GDM1 (cell line): ENCODE results near the gene SEMA3E.

Experiments
- DNase-seq: peaks from one replicate; lab custom pipeline; 2025; lab: John Stamatoyannopoulos, UW

The SEMA3E gene

DNA sequence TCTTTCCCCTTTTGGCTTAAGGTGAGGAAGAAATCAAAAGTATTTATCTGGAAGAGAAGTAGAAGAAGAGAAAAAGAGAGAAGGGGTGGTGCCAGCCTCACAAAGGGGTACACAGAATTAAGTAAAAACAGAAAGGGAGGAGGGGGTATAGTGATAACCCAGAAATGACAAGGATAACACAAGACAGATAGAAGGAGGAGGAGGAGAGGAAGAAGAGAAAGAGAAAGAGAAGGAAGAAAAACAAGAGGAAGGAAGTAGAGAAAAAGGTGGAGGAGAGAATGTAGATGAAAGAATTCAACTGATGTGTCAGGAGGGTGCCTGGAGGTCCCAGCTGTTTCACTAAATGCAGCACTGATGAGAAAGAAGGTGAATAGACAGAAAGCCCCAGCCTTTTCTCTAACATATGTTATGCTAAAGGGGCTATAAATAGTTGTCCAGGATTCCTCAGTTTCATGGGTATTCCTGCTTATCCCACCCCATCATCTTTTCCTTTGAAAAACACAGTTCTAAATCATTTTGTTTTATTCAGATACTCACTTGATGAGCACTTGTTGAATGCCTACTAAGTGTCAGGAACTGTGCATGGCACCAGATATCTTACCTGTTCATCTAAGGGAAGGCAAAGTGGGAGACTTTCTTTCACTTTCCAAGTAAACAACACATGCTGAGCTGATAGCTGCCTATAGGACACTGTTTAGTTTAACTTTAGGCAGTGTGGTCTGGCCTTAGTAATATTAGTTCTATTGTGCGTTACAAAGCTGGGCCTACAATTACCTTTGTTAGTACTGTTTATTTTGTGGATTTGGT is 8.0 kb downstream of the SEMA3E start:
- DNase-seq: no peak

DNA sequence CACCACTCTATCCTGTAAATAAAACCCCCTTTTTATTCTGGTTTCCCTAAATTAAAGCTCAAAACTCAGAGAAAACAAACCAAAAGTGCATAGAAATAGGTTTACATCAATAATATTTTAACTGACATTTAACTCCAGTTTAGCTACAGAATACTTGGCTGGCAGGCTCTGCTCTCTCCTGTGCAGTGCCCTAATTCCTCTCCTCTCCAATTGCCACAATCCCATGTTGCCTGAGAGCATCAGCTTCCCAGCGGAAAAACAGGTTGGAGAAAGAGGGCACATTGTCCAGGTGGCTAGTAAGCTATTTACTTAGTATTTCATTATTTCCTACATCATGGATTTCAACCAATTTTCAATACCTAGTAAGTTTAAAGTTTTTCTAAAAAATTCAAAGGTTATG is 8.7 kb downstream of the SEMA3E start:
- DNase-seq: no peak

DNA sequence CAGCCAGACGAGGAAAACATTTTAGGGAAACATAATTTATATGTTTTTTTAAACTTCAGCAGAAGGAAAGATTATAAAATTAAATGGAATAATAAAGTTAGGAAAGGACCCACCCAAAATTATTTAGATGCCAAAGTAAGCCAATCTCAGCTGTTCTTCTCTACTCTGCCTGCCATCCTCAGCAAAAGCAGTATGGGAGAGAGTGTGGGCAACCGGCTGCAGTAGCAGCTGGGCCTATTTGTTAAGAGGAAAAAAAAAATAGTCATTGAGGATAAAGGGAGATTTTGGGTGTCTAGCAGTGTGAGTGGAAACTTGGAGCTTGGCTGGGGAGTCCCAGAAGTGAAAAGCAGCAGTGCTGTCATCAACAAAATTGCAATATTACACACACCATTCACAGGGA is 15.4 kb downstream of the SEMA3E start:
- DNase-seq: no peak

DNA sequence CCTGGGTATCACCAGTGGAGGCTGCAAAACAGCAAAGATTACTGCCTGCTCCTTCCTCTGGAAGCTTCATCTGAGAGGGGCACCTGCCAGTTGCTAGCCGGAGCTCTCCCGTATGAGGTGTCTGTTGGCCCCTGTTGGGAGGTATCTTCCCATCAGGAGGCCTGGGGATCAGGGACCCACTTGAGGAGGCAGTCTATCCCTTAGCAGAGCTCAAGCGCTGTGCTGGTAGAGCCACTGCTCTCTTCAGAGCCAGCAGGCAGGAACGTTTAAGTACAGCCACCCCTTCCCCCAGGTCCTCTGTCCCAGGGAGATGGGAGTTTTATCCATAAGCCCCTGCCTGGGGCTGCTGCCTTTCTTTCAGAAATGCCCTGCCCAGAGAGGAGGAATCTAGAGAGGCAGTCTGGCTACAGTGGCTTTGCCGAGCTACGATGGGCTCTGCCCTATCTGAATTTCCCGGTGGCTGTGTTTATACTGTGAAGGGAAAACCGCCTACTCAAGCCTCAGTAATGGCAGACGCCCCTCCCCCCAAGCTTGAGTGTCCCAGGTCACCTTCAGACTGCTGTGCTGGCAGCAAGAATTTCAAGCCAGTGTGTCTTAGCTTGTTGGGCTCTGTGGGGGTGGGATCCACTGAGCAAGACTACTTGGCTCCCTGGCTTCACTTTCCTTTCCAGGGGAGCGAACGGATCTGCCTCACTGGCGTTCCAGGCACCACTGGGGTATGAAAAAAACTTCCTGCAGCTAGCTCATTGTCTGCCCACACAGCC is 19.6 kb downstream of the SEMA3E start:
- DNase-seq: no peak

DNA sequence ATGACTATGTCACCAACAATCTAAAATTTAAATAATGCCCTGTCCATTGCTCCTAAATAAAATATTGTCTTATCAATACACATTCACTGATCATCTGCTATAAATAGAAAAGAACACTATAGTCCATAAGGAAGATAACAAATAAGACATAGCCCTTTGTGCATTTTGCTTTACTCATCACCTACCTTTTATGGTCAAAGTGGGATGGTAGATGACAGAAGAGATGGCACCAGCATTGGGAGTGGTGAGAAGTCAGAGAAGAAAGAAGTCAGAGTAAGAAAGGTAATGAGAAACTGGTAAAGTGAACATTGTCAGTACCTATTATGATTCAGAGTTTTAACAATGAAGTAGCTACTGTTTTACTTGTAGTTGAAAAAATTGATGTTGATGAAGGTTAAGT is 31.1 kb downstream of the SEMA3E start:
- DNase-seq: no peak

DNA sequence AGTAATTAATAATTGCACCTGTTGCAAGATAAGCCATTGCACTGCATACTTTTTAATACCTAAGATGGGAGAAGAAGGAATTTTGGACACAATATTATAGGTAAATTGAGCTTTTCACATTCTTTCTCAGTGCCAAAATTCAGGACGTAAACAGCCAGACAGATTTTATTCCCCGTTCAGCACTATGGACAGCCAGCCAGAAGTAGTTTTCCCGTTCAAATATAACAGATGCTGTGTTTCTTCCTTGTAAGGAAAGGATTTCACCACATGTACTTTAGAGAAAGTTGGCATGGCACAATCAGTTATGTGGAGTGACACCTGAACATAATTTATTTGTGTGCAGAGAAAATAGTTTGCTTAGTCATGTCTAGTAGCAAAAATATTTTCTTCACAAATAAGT is 34.8 kb downstream of the SEMA3E start:
- DNase-seq: no peak

DNA sequence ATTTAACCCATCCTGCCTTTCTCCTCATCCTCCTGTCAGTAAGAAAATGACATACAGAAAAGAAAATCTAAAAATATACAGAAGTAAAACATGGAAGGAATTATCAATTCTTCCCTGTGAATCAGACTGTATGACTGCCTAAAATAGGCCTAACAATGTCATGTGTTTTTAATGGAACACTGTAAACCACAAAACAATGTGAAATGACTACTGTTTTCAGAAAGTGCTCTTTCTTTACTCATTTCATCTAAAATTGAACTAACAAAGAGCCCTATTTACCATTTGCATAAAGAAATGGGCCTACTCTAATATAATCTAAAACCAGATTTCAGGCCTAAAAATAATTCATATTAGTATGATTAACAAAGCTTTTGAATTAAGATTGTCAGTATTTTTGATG is 35.7 kb downstream of the SEMA3E start:
- DNase-seq: no peak

DNA sequence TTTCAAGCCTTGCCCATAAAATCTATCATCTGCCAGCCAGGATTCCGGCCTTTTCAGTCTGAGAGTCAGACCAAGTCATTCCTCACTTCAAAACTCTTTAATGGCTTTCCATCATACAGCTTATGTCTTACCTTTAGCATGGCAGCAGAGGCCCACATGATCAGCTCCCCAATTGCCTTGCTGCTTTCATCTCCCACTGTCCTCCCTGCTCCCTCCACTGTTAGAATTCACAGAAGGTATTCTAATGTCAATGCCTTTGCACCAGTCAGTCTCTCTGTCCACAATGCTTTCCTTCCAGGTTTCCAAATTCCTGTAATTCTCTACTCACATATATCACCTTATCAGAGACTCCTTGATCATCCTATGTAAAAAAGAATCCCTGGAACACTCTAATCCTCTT is 37.2 kb downstream of the SEMA3E start:
- no peak for DNase-seq

DNA sequence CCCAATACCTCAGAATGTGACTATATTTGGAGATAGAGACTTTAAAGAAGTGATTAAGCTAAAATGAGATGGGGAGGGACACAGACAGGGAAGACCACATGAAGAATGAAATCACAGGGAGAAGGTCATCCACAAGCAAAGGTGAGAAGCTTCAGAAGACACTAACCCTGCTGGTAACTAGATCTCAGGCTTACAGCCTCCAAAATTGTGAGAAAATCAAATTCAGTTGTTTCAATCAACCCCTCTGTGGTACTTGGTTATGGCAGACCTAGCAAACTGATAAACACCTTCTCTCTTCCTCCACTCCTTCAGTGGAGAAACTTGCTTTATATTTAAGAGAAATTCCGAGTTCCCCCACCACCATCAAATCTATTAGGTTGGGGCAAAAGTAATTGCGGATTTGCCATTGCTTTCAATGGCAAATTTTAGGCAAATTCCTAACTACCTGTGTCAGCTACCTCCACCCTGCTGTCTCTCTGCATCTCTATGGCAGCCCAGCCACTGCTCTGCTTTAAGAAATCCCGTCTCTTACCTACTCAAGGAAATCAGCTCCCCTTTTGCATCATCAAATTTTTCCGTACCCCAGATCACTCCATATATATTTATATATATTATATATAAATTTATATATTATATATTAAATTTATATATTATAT is 38.2 kb downstream of the SEMA3E start:
- no peak for DNase-seq

DNA sequence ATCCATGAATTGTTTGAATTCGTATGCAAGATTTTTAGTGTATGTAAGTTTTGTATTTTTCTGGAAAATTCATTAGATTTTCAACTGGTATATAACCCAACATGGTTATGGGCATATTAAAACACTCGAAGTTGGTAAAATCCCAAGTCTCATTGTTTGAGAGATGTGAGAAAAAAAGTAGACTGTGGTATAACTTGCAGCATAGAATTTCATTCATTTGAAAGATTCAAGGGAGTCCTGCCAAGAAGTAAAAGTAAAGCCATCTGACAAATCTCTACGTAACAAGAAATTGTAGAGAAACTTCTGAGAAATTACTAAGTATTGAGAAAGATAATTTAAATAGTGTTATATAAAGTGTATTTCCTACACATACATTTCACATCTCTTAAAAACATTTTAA is 40.2 kb downstream of the SEMA3E start:
- no peak for DNase-seq

DNA sequence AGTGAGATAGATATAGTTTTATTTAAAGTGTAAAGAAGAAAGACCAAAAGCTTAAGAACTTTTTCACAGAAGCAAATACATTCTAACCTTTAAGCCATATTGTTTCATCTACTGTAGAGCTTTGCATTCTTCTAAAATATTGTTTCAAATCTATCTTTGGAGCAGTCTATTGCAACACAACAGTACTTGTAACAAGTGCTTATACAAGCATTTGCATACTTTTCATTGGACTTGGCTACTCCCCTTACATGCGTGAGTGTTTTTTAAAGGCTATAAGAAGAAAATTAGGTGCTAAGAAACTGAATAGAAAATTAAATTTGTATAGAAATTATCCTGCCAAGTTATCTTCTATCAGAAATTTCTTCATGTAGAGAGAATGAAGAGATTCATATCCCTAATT is 45.3 kb downstream of the SEMA3E start:
- no peak for DNase-seq

DNA sequence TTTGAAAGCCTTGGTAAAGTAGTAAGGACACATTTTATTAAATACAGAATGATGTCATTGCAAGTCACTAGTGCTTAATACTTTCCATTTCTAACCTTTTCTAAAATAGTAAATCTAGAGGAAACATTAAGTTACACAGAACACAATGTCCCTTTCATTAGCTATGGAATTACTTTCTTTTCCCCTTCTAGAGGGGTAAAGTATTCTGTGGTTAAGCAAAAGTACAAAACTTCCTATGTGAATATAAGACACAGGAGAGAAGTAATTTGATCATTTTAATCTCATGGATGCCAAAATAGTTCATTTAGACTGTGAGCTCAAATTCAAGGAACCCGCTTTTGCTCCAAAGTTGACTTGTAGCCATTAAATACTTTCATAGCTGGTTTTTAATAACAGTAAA is 49.8 kb downstream of the SEMA3E start:
- no peak for DNase-seq

DNA sequence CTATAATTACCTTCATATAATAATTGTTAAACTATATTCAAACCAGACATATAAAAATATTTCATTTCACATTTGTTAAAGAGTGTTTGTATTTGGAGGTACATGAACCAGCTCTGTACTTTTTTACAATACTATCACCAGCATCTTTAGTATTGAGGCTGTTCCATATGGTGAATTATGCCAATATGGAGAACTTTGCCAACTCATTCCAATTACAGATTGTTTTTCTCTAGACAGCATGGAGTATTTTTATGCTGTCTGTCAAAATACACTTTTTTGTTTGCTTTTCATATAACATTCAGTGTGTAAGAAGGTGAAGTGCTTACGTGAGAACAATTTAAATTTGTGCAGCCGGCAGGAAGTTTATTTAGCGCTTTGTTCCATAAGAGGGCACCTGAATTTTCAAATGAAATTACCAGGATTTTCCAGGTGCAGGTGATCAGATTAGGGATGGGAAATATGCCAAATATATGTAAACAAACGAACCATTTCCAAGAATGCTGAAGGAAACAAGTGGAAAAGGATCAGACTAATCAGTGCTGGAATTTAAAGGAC is 54.9 kb downstream of the SEMA3E start:
- no peak for DNase-seq

DNA sequence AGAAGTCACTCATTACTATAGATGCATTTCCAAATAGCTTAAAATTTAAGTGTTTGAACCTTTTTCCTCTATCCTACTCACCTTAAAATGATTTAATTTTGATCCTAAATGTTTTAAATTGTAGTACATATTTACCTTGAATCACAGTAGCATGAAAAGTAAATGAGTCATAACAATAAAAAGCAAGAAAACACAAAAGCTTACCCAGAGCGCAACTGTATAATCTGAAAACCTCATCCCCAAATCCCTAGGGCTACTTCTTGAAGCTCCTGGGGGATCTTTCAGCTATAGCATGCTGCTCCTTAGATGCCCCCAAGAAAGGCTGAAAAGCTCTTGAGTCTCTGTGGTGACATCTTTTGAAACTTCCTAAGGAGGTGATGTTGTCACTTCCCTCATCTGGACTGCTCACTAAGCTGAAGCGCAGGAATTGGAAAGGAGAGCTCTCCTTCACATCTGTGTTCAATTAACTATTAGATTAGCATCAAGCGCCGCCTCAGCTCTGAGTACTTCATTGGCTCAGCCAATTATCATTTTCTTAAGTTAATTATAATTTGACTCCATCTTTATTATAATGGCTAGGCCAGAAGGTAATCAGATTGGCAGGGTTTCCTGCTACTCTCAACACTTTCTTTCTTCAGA is 60.2 kb downstream of the SEMA3E start:
- no peak for DNase-seq

DNA sequence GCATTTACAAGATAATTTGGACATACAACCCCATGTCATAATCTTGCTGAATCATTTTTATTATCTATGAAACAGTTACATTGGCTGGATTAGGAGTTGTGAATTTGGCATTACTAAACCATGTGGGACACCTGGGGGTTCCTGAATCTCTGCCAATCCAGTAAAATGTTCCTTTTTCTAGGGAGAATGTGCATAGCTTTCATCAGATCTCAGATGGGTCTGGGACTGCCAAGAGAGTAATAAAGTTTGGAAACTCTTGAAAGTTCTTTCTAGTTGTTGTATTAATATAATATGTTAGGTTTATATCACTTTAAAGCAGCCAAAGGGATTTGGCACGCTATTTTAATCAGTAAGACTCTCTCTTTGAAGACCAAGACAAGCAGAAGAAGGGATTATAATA is 62.7 kb downstream of the SEMA3E start:
- DNase-seq: no peak

DNA sequence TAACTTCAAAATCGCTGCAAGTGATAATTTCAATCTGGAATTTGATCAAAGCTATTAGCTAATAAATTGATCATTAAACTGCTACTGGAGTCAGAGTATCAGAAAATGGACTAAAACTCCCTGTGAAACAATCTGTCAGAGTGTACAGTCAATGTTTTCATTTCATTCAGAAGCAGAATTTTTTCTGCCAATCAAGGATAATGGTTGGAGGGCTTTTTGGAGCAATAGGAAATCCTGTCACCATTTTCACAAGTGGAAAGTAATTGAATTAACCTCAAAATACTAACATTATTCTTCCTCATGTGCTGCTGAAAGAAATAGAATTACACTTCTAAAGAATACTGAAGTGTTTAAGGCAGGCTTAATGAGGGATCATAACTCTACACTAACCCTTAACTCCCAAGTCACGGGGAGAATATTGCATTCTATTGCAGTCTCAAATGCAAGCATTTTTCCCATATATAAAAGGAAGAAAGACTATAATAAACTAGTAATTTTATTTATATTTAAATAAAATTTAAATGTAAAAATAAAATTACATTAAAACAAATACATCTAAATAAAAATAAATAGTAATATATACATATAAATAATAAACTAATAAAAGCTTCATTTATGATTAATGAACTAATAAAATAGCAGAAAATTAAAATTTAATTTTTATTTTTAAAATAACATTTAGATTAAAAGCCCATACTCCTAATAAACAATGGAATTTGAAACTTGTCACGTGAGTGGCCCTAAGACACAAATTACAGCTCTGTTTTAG is 67.1 kb downstream of the SEMA3E start:
- DNase-seq: no peak

DNA sequence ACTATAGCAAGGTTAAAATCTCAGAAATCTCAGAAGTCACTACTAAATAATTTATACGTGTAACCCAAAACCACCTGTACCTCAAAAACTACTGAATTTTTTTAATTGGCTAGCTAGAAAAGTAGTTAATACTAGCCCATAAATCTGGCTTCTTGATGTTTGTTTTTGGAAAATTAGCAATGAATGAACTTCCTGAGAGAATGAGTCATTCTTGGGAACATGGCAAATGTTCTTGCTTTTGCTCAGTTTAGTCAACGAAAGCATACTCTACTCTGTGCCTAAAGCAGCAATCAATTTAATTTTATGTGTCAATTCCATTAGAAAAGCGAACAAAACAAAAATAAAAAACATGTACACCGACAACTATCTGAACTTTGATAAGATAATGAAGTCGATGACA is 69.2 kb downstream of the SEMA3E start:
- DNase-seq: no peak

DNA sequence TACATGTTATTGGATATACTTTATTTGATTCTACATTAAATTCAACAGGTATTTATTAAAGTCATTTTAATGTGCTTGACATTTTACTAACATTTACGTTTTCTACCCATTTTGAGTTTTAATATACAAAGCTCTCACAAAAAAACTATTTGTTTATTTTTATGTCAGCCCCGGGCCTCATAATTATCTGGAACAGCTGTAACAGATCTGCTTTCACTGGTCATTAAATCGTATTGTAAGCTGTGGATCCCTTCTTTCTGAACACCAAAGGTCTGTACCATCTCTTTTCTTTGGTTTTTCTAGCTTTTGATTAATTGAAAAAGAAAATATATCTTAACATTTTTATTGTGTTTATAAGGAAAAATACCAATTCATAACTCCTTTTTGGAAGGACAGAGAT is 73.5 kb downstream of the SEMA3E start:
- no peak for DNase-seq

DNA sequence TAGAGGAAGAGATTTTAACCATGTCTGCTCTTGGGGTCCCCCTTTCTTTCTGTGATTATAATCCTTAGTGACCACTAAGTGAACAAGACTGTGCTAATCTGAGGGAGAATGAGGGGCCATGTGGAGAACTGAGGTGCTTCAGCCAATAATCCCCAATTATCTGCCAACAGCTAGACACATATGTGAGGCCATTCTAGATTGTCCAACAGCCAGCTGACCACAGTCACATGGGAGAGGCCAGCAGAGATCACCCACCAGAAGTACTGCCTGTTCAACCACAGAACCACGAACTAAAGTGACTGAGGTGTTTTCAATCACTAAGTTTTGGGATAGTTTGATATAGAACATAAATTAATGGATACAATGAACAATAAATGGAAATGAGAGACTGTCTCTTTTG is 74.3 kb downstream of the SEMA3E start:
- DNase-seq: no peak

DNA sequence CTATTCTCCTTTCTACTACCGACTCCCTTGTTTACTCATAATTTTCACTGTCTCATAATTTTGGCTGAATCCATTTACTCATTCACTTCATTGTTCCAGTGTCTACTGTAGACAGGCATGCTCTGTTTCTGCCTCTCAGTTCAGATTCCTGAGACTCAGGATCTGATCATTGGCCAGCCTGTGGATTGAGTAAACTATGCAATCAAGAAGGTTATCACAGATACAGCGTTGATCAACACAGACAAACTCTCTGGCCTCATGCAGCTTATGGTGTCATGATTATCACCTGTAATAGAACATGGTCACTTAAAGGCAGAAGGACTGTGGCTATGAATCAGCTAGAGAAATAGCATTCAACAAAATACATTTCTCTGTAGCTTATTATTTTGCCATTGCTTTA is 86.0 kb downstream of the SEMA3E start:
- DNase-seq: no peak

DNA sequence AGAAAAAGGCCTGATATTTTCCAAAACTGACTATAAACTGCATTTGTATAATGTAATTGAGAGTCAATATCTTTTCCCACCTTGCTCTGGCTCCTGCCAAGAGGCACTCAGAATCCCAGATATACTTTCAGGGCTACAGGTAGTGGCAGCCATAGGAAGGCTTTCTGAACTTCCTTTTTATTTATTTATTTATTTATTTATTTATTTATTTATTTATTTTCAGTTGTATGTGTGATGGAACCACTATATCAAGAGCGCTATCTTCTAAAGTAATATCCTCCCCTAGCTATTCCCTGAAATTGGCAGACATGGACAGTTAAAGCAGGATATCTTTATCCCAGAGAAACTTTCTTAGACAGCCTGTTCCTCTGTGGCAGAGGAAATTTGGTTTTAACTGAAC is 86.7 kb downstream of the SEMA3E start:
- DNase-seq: no peak

DNA sequence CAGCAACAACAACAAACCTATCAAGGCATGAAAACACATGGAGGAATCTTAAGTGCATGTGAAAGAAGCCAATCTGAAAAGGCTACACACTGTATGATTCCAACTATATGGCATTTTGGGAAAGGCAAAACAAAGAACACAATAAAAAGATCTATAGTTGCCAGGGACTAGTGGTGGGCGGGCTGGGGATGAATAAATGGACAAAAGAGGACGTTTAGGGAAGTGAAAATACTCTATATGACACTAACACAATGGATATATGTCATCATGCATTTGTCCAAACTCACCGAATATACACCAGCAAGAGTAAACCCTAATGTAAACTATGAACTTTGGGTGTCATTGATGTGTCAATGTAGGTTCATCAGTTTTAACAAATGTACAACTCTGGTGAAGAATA is 89.1 kb downstream of the SEMA3E start:
- no peak for DNase-seq
